Choroid plexus epithelial cell (primary cell): ENCODE data around the gene PRKCE.

ENCODE experiments used
- DNase-seq: peaks from one replicate; pipeline ENCODE4 v3.0.0-alpha.2; 2010; ENCODE audit warnings: low read depth
- H3K4me3 ChIP-seq: 2 replicates; pipeline ENCODE4 v1.5.1; 2011; ENCODE audit warnings: low read depth, mild to moderate bottlenecking, control low read depth, low read length, moderate library complexity
- CTCF ChIP-seq: conservative IDR thresholded peaks from 2 replicates; pipeline ENCODE4 v1.5.1; 2011; ENCODE audit warnings: low read depth, mild to moderate bottlenecking, control low read depth, inconsistent platforms, low read length, moderate library complexity

PRKCE gene

DNA sequence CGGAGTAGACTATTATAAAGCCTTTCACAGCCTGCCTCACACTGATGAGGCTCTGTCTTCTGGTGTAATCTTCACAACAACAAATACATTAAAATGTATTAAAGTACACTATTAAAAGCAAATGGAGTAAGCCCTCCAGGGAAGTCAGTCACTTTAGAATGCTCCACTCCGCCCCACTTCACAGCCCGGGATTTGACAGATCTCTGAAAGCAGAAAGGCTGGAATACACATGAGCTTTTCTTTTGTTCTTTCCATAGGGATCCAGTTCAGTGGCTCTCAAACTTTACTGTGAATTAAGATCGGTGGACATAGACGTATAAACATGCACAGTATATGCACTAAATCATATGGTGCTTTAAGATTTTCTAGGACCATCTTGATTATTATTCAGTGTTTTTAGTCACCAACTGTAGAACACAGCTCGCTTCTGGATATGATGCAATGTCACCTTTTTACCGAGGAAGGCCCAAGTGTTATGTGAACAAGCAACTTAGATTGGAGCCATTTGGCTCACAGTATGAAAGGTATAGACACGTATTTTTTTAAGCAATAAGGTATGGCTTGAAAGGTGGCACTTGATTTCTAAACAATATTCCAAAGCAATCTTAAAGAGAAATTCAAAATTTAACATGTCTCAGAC is 151.1 kb downstream of the PRKCE start:
- no peak for DNase-seq

GRCh38 chr2:45804987-45805755 is 153.7 kb downstream of the PRKCE start:
- H3K4me3 ChIP-seq: no peak overlapping the region
- no peak for DNase-seq
- TF ChIP-seq CTCF: no peak

More for the DNA sequence above, 151.1 kb downstream of the PRKCE start:
- H3K4me3 ChIP-seq: no peak overlapping the region
- TF ChIP-seq CTCF: no peak

DNA sequence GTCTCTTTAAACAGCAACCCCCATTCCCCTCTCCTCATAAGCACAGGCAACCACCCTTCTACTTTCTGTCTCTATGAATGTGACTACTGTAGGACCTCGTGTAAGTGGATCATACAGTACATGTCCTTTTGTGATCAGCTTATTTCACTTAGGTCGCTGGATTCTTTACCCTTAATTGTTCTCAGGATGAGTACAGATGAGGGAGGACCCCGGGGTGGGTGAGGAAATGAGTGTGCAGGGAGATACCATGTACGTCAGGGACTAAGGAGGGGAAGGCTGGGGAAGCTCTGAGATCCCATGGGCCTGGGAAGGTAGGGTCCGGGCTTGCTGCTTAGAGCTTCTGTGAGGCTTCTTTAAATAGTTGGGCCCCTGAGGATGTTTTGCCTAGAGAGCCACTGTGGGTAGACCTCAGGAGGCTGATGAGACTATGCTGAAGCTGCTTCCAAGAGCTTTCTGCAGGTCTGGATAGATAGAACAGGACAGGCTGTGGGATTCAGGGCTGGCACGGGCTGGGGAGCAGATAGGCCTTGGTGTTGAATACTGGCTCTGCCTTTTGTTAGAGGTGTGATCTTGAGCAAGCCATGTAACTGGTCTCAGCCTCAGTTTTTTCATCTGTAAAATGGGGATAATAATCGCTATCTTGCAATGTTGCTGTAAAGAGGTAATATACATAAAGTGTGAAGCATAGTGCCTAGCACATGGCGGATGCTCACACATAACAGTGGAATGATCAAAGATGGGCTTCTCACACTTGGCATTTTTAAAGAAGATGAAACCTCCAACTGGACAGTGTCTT is 155.3 kb downstream of the PRKCE start:
- TF ChIP-seq CTCF: no peak
- no peak for DNase-seq
- H3K4me3 ChIP-seq: no peak overlapping the region

DNA sequence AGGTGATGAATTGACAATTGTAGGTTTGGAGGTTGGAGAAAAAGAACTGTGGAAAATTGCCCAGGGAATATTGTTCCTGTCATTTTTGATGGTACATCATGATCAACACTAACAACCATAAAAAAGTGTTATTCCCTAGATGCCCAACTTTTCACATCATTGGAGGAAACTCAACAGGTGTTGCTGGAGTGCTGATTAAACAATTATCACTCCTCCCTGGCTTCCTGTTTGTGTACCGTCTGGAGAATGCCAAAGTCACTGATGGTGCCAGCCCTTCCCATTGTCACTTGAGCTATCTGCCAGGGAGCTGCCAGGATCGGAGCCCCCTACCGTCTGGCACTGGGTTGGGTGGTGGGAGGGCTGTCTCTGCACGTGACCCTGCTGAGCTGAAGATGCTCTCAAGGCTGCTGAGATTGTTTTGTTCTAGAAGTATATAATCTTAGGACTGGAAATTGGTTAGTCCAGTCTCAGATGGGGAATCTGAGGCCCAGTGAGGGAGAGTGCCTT is 156.9 kb downstream of the PRKCE start:
- no peak for DNase-seq
- no peak for TF ChIP-seq CTCF
- H3K4me3 ChIP-seq: no peak overlapping the region

DNA sequence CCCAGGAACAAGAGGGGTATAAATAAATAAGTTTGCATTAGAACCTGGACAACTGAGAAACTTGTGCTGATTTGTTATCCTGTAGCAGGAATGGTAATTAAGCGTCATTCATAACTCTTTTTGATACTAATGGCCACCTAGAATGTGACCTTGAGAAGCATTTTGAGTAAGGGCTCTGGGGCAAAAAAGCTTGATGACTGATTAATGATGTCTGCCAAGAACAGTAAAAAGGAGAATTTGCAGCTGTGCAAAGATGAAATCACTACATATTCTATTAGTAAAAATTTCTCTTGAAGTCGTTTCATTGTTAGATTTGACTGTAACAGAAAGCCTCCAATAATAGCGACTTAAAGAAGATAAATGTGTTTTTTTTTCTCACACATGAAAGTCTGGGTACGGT is 157.7 kb downstream of the PRKCE start:
- no peak for TF ChIP-seq CTCF
- no peak for DNase-seq
- no peak overlapping the region for H3K4me3 ChIP-seq

DNA sequence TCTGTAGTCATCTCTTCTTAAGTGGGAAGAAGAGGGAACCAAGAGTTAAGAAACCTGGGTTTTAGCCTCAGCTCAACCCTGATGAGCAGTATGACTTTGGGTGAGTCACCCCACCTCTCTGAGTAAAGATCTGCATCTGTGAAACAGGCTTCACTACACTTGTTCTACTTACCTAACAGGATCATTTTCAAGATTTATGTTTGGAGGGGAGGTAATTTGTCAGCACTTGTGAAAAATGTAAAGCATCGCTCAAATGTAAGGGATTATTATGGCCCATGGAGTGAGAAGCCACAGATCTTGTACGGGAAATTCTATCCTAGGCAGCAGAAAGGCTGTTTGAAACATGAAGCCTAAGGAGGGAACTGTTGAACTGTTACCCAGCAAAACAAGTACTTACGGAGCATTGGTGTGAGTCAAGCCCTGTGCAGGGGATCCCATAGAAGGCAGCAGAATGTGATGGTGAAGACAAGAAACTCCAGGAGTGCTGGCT is 160.6 kb downstream of the PRKCE start:
- peak; percentile 93 for DNase-seq
- no peak overlapping the region for H3K4me3 ChIP-seq
- TF ChIP-seq CTCF: peak; percentile 2
